ENCODE measurements around the gene TGFB2.
A peak's percentile ranks its signal among the peaks of the same experiment; 100 is the strongest.

Gene TGFB2

GRCh38 chr1:218332416-218332815 is 12.7 kb upstream of the TGFB2 start:
- DNase-seq (ENCODE audit: low read depth in 2 of 2), result no peak

- DNase-seq (ENCODE audit: low read depth in 2 of 2), result no peak
These were observed 8.8 kb upstream of the TGFB2 start for GRCh38 chr1:218336328-218336727.

- no peak for DNase-seq (ENCODE audit: low read depth in 2 of 2)
These were observed 5.8 kb upstream of the TGFB2 start for GRCh38 chr1:218339267-218339831.

GRCh38 chr1:218341325-218341724 is 3.8 kb upstream of the TGFB2 start:
- no peak for DNase-seq (ENCODE audit: low read depth in 2 of 2)

- no peak for DNase-seq (ENCODE audit: low read depth in 2 of 2)
These were observed 3.0 kb upstream of the TGFB2 start for GRCh38 chr1:218342091-218342490.

GRCh38 chr1:218345673-218346390 is 696 bp downstream of the TGFB2 start:
- DNase-seq (ENCODE audit: low read depth in 2 of 2), result peak in 1 of 2 donors; percentile 26

GRCh38 chr1:218346391-218347204 is 1.5 kb downstream of the TGFB2 start:
- no peak for DNase-seq (ENCODE audit: low read depth in 2 of 2)

- no peak for DNase-seq (ENCODE audit: low read depth in 2 of 2)
These were observed 2.2 kb downstream of the TGFB2 start for GRCh38 chr1:218347336-218347722.

GRCh38 chr1:218347723-218348627 is 2.8 kb downstream of the TGFB2 start:
- DNase-seq (ENCODE audit: low read depth in 2 of 2), result no peak

GRCh38 chr1:218348628-218349071 is 3.5 kb downstream of the TGFB2 start:
- no peak for DNase-seq (ENCODE audit: low read depth in 2 of 2)

GRCh38 chr1:218349348-218350034 is 4.4 kb downstream of the TGFB2 start:
- no peak for DNase-seq (ENCODE audit: low read depth in 2 of 2)

- DNase-seq (ENCODE audit: low read depth in 2 of 2), result no peak
These were observed 4.9 kb downstream of the TGFB2 start for GRCh38 chr1:218350035-218350525.

GRCh38 chr1:218350801-218351266 is 5.7 kb downstream of the TGFB2 start:
- no peak for DNase-seq (ENCODE audit: low read depth in 2 of 2)

- DNase-seq (ENCODE audit: low read depth in 2 of 2), result no peak
These were observed 6.4 kb downstream of the TGFB2 start for GRCh38 chr1:218351391-218352074.

GRCh38 chr1:218352075-218352438 is 6.9 kb downstream of the TGFB2 start:
- DNase-seq (ENCODE audit: low read depth in 2 of 2), result no peak

GRCh38 chr1:218353656-218354055 is 8.5 kb downstream of the TGFB2 start:
- no peak for DNase-seq (ENCODE audit: low read depth in 2 of 2)

GRCh38 chr1:218355278-218355677 is 10.1 kb downstream of the TGFB2 start:
- DNase-seq (ENCODE audit: low read depth in 2 of 2), result no peak

- DNase-seq (ENCODE audit: low read depth in 2 of 2), result no peak
These were observed 12.2 kb downstream of the TGFB2 start for GRCh38 chr1:218357211-218357892.

GRCh38 chr1:218357893-218358232 is 12.7 kb downstream of the TGFB2 start:
- no peak for DNase-seq (ENCODE audit: low read depth in 2 of 2)
